ENCODE measurements around the gene LENG9.

DNA sequence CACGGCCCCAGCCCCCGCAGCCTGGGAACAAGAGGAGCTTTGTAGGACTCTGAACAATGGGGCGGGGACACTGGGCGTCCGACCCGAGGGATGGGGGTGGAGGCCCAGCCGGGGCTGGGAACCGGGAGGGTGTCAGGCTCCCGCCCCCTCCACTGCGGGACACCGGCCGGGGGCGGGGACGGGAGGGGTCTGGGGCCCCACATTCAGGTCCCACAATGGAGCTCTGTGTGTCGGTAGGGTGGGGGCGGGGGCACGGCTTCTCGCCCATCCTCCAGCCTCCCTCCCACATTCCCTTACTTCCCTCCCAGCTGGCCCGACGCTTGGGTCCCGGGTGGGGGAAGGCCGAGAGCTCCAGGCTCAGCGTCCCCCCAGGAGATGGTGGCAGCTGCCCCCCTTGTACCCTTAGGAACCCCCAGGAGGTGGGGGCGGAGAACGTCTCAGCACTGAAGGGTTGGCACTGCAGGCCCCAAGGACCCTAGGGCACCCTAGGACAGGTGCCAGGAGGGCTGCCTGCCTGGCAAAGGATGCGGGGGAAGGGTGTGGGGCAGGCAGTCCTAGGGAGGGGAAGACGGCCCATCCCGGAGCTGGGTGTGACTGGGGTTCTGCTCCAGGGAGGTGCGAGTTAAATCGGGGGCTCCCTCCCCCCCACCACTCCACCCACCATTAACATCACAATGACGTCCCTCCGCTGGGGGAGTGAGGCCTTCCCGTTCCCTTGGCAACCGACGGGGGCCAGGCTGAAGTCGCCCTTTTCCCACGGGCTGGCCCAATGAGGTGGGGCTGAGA is 43.0 kb downstream of the LENG9 start:
- no peak for TF ChIP-seq POLR2A (IDR thresholded peaks at IDR 0.05)
- TF ChIP-seq CTCF (IDR thresholded peaks at IDR 0.05), result no peak
- TF ChIP-seq POLR2AphosphoS5 (IDR thresholded peaks at IDR 0.05), result no peak
- TF ChIP-seq EP300 (IDR thresholded peaks at IDR 0.05; ENCODE audit: low read depth), result no peak
